ENCODE data around the gene SRSF2. TPM values are rescaled to one million over a fixed set of nuclear protein-coding genes. Genes with fewer than 3 reads are reported as not detected.

Gene SRSF2
- total RNA-seq (100 to 1,000 TPM in 1 of 4 donors, 10 to 100 TPM in 3; 79.0 to 113 (median 91.3) TPM), polyA plus RNA-seq (82.5 TPM)
- long read RNA-seq, donor 1, transcript SRSF2-202 (3 exons, 1,927 nt) = major isoform, 81 of 107 reads
- long read RNA-seq, donor 1, transcript SRSF2-208 (4 exons, 1,359 nt) = minor isoform, 7 of 107 reads
- long read RNA-seq, donor 1, partial matches to known transcripts = 9 of 107 reads
- long read RNA-seq, donor 1, other reads (novel, unspliced or antisense) = 4 of 107 reads
- long read RNA-seq, donor 2, transcript SRSF2-203 (2 exons, 2,885 nt) = minor isoform, 7 of 49 reads
- long read RNA-seq, donor 2, transcript SRSF2-202 (3 exons, 1,927 nt) = major isoform, 26 of 49 reads
- long read RNA-seq, donor 2, partial matches to known transcripts = 9 of 49 reads
- long read RNA-seq, donor 2, other reads (novel, unspliced or antisense) = 3 of 49 reads
- long read RNA-seq, donor 3, transcript SRSF2-202 (3 exons, 1,927 nt) = major isoform, 175 of 241 reads
- long read RNA-seq, donor 3, transcript SRSF2-203 (2 exons, 2,885 nt) = minor isoform, 18 of 241 reads
- long read RNA-seq, donor 3, transcript SRSF2-208 (4 exons, 1,359 nt) = minor isoform, 6 of 241 reads
- long read RNA-seq, donor 3, partial matches to known transcripts = 21 of 241 reads
- long read RNA-seq, donor 3, other reads (novel, unspliced or antisense) = 14 of 241 reads
- long read RNA-seq, donor 4, transcript SRSF2-202 (3 exons, 1,927 nt) = major isoform, 35 of 51 reads
- long read RNA-seq, donor 4, transcript SRSF2-203 (2 exons, 2,885 nt) = minor isoform, 6 of 51 reads
- long read RNA-seq, donor 4, partial matches to known transcripts = 4 of 51 reads
- long read RNA-seq, donor 4, other reads (novel, unspliced or antisense) = 3 of 51 reads

- peak; percentile 98 to 99 (median 99) for DNase-seq
- H3K27me3 ChIP-seq (ENCODE audit: control insufficient read depth, insufficient read depth) = no peaks in the 10 kb centered on the region
- WGBS = under 1% methylated on average over 60 of the region's 60 CpGs
- peak within 1 kb of the TSS; percentile 85 for H3K4me3 ChIP-seq (ENCODE audit: low read length)
- peak; percentile 90 for ATAC-seq
- intact Hi-C loops (cut with DNase I) = no loop called here
- no peaks in the 10 kb centered on the region for H3K9me3 ChIP-seq (ENCODE audit: control insufficient read depth, low read length)
- H3K27ac ChIP-seq (ENCODE audit: low read length) = peak within 1 kb of the TSS; percentile 100
- H3K4me1 ChIP-seq (ENCODE audit: control insufficient read depth, insufficient read depth, low read length) = peaks cover 2% of the 10 kb centered on the region
Measured at GRCh38 chr17:76737082-76737675, at the start of gene SRSF2. Gene SRSF2, minus strand, starts transcription at chr17:76737331. Its CDS starts 171 bp downstream, at chr17:76737160.

- H3K27ac ChIP-seq (ENCODE audit: low read length) = no peak overlapping the region
- WGBS = 75% methylated on average over 3 of the region's 3 CpGs
- H3K27me3 ChIP-seq (ENCODE audit: control insufficient read depth, insufficient read depth) = no peaks in the 10 kb centered on the region
- DNase-seq = no peak
- ATAC-seq = no peak
- no peak overlapping the region for H3K4me3 ChIP-seq (ENCODE audit: low read length)
- intact Hi-C loops (cut with DNase I) = no loop called here
- no peaks in the 10 kb centered on the region for H3K4me1 ChIP-seq (ENCODE audit: control insufficient read depth, insufficient read depth, low read length)
- H3K9me3 ChIP-seq (ENCODE audit: control insufficient read depth, low read length) = no peaks in the 10 kb centered on the region
Measured at GRCh38 chr17:76784926-76785325, 47.8 kb upstream of the SRSF2 start.

- intact Hi-C loops (cut with DNase I) = no loop called here
- 84% methylated on average over 5 of the region's 5 CpGs for WGBS
- Histone ChIP-seq H3K4me3 (ENCODE audit: low read length) (no peak overlapping the region), H3K9me3 (ENCODE audit: control insufficient read depth, low read length) (no peaks in the 10 kb centered on the region), H3K4me1 (ENCODE audit: control insufficient read depth, insufficient read depth, low read length) (no peaks in the 10 kb centered on the region), H3K27me3 (ENCODE audit: control insufficient read depth, insufficient read depth) (no peaks in the 10 kb centered on the region), H3K27ac (ENCODE audit: low read length) (no peak overlapping the region)
- DNase-seq (no peak), ATAC-seq (no peak)
Measured at GRCh38 chr17:76783146-76783545, 46.0 kb upstream of the SRSF2 start.

- 84% methylated on average over 12 of the region's 12 CpGs for WGBS
- peak in 1 of 2 donors; percentile 13 for ATAC-seq
- Histone ChIP-seq H3K9me3 (ENCODE audit: control insufficient read depth, low read length) (no peaks in the 10 kb centered on the region), H3K4me1 (ENCODE audit: control insufficient read depth, insufficient read depth, low read length) (no peaks in the 10 kb centered on the region), H3K27me3 (ENCODE audit: control insufficient read depth, insufficient read depth) (no peaks in the 10 kb centered on the region), H3K27ac (ENCODE audit: low read length) (no peak overlapping the region), H3K4me3 (ENCODE audit: low read length) (no peak overlapping the region)
- intact Hi-C loops (cut with DNase I) = no loop called here
- DNase-seq = no peak
Measured at GRCh38 chr17:76781056-76781982, 44.2 kb upstream of the SRSF2 start.

DNA sequence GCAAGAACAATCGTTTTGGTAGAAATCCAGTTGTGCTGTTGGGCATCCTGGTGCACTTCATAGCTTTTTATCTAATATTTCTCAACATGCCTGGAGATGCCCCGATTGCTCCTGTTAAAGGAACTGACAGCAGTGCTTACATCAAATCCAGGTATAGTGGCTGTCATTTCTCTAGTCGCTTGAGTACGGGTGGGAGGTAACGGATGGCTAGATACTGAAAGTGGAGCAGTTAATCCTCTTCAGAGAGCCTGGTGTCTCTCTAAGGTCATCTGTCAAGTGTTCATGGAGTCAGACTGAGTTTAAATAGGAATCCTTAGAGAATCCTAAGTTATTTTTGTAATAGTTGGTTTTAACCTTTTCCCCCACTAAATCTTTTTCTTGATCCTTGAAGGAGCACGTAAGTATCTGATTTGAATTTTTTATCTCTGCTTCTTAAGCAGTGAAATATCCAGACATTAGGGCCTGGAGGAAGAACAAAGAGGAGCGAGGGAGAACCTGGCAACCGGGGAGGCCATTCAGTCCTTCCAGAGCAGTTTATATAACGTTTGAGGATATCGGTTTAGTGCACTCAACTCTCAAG is 38.0 kb upstream of the SRSF2 start:
- H3K4me3 ChIP-seq (ENCODE audit: low read length) = no peak overlapping the region
- no peaks in the 10 kb centered on the region for H3K4me1 ChIP-seq (ENCODE audit: control insufficient read depth, insufficient read depth, low read length)
- WGBS = 84% methylated on average over 10 of the region's 10 CpGs
- intact Hi-C loops (cut with DNase I) = no loop called here
- ATAC-seq = no peak
- H3K9me3 ChIP-seq (ENCODE audit: control insufficient read depth, low read length) = no peaks in the 10 kb centered on the region
- H3K27ac ChIP-seq (ENCODE audit: low read length) = no peak overlapping the region
- no peak for DNase-seq
- no peaks in the 10 kb centered on the region for H3K27me3 ChIP-seq (ENCODE audit: control insufficient read depth, insufficient read depth)

GRCh38 chr17:76772842-76773525 is 35.9 kb upstream of the SRSF2 start:
- Histone ChIP-seq H3K9me3 (ENCODE audit: control insufficient read depth, low read length) (no peaks in the 10 kb centered on the region), H3K4me3 (ENCODE audit: low read length) (no peak overlapping the region), H3K27me3 (ENCODE audit: control insufficient read depth, insufficient read depth) (no peaks in the 10 kb centered on the region), H3K27ac (ENCODE audit: low read length) (no peak overlapping the region), H3K4me1 (ENCODE audit: control insufficient read depth, insufficient read depth, low read length) (no peaks in the 10 kb centered on the region)
- 39% methylated on average over 6 of the region's 6 CpGs for WGBS
- peak in 1 of 3 donors; percentile 42 for DNase-seq
- intact Hi-C loops (cut with DNase I) = no loop called here
- peak; percentile 69 to 96 for ATAC-seq

- Histone ChIP-seq H3K27me3 (ENCODE audit: control insufficient read depth, insufficient read depth) (no peaks in the 10 kb centered on the region), H3K9me3 (ENCODE audit: control insufficient read depth, low read length) (no peaks in the 10 kb centered on the region), H3K27ac (ENCODE audit: low read length) (no peak overlapping the region), H3K4me3 (ENCODE audit: low read length) (no peak overlapping the region), H3K4me1 (ENCODE audit: control insufficient read depth, insufficient read depth, low read length) (no peaks in the 10 kb centered on the region)
- ATAC-seq (no peak), DNase-seq (no peak)
- intact Hi-C loops (cut with DNase I) = no loop called here
- WGBS = 95% methylated on average over 3 of the region's 3 CpGs
Measured at GRCh38 chr17:76758570-76758969, 21.4 kb upstream of the SRSF2 start.

DNA sequence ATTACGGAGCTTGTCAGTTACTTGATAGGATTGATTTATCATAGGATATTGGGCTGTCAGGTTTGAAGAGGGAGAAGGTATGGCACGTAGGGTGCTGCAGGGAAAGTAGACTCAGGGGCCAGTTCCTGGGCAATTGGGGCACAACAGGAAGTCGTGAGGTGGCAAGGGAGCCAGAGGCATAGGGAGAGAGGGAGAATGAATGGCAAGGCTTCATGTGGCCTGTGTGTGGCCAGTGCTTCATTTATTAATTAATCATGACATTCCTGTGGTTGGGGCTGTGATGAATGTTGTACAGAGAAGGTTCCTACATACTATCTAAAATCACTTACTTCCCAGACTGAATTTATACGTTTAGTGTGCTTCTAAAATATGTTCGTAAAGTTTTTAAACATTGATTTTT is 20.1 kb upstream of the SRSF2 start:
- Histone ChIP-seq H3K27me3 (ENCODE audit: control insufficient read depth, insufficient read depth) (no peaks in the 10 kb centered on the region), H3K4me1 (ENCODE audit: control insufficient read depth, insufficient read depth, low read length) (no peaks in the 10 kb centered on the region), H3K9me3 (ENCODE audit: control insufficient read depth, low read length) (no peaks in the 10 kb centered on the region), H3K27ac (ENCODE audit: low read length) (no peak overlapping the region), H3K4me3 (ENCODE audit: low read length) (no peak overlapping the region)
- DNase-seq = no peak
- intact Hi-C loops (cut with DNase I) = no loop called here
- ATAC-seq = no peak
- 93% methylated on average over 5 of the region's 5 CpGs for WGBS

- Histone ChIP-seq H3K27me3 (ENCODE audit: control insufficient read depth, insufficient read depth) (no peaks in the 10 kb centered on the region), H3K4me1 (ENCODE audit: control insufficient read depth, insufficient read depth, low read length) (no peaks in the 10 kb centered on the region), H3K27ac (ENCODE audit: low read length) (no peak overlapping the region), H3K4me3 (ENCODE audit: low read length) (no peak overlapping the region), H3K9me3 (ENCODE audit: control insufficient read depth, low read length) (no peaks in the 10 kb centered on the region)
- DNase-seq (no peak), ATAC-seq (no peak)
- 76% methylated on average over 2 of the region's 2 CpGs for WGBS
- intact Hi-C loops (cut with DNase I) = no loop called here
Measured at GRCh38 chr17:76755285-76755684, 18.2 kb upstream of the SRSF2 start.

Data from right cardiac atrium (tissue), 5 donors.